WTC11 (cell line): ENCODE data around the gene FBXO28.

Source experiments
- CTCF ChIP-seq: fragments of 200-600 bp; IDR thresholded peaks from 2 replicates; pipeline ENCODE4 v1.8.0; 2022; ENCODE audit warnings: antibody characterized with exemption
- E2F1 ChIP-seq: sonication (generic); formaldehyde crosslinking; IDR thresholded peaks from 2 replicates; pipeline ENCODE4 v1.8.0; 2022; ENCODE audit warnings: mild to moderate bottlenecking, missing genetic modification reagents
- FOXP1 ChIP-seq: sonication (generic); formaldehyde crosslinking; IDR thresholded peaks from 2 replicates; pipeline ENCODE4 v1.8.0; 2022; ENCODE audit warnings: missing genetic modification reagents, mild to moderate bottlenecking, moderate library complexity, borderline replicate concordance
- JUN ChIP-seq: sonication (generic); formaldehyde crosslinking; IDR thresholded peaks from 2 replicates; pipeline ENCODE4 v1.8.0; 2023; ENCODE audit warnings: mild to moderate bottlenecking, missing genetic modification reagents
- MAX ChIP-seq: sonication (generic); formaldehyde crosslinking; IDR thresholded peaks from 2 replicates; pipeline ENCODE4 v1.8.0; 2022; ENCODE audit warnings: mild to moderate bottlenecking, missing genetic modification reagents
- NR2C2 ChIP-seq: sonication (generic); formaldehyde crosslinking; IDR thresholded peaks from 2 replicates; pipeline ENCODE4 v1.8.0; 2022; ENCODE audit warnings: mild to moderate bottlenecking, missing genetic modification reagents
- USF2 ChIP-seq: sonication (generic); formaldehyde crosslinking; IDR thresholded peaks from 2 replicates; pipeline ENCODE4 v1.8.1; 2023; ENCODE audit warnings: mild to moderate bottlenecking, missing genetic modification reagents, moderate library complexity
- TF ChIP-seq, protein P1 (sequence below): sonication (generic); formaldehyde crosslinking; IDR thresholded peaks from 2 replicates; pipeline ENCODE4 v1.8.1; 2022; ENCODE audit warnings: mild to moderate bottlenecking, moderate library complexity, missing genetic modification reagents
- TF ChIP-seq, protein P2 (sequence below): sonication (generic); formaldehyde crosslinking; conservative IDR thresholded peaks from 2 replicates; pipeline ENCODE4 v1.8.1; 2022; ENCODE audit warnings: mild to moderate bottlenecking, missing genetic modification reagents

GRCh38 chr1:224131253-224131652, 17.3 kb downstream of the FBXO28 start:
- TF ChIP-seq NR2C2 (CRISPR knock-in tag) (no peak), JUN (CRISPR knock-in tag) (no peak), CTCF (no peak), FOXP1 (CRISPR knock-in tag) (no peak), E2F1 (CRISPR knock-in tag) (no peak), MAX (CRISPR knock-in tag) (no peak), USF2 (CRISPR knock-in tag) (no peak)
- TF ChIP-seq, protein P1, sequence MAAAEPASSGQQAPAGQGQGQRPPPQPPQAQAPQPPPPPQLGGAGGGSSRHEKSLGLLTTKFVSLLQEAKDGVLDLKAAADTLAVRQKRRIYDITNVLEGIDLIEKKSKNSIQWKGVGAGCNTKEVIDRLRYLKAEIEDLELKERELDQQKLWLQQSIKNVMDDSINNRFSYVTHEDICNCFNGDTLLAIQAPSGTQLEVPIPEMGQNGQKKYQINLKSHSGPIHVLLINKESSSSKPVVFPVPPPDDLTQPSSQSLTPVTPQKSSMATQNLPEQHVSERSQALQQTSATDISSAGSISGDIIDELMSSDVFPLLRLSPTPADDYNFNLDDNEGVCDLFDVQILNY (CRISPR knock-in tag): no peak
- TF ChIP-seq, protein P2, sequence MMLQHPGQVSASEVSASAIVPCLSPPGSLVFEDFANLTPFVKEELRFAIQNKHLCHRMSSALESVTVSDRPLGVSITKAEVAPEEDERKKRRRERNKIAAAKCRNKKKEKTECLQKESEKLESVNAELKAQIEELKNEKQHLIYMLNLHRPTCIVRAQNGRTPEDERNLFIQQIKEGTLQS: no peak
